Hepatocyte (in vitro differentiated cells): ENCODE data around the gene DLX5. TPM values are rescaled to one million over a fixed set of nuclear protein-coding genes. Genes with fewer than 3 reads are reported as not detected.

Experiments used
- DNase-seq: peaks from one replicate; pipeline ENCODE4 v3.0.0-alpha.2; 2016; ENCODE audit warnings: low spot score
- H2AFZ ChIP-seq: fragments of 200-600 bp; sonication (generic); 2 replicates; pipeline ENCODE4 v1.6.0; 2016; ENCODE audit warnings: antibody characterized with exemption, mild to moderate bottlenecking
- H3K27ac ChIP-seq: fragments of 200-600 bp; sonication (generic); 2 replicates; pipeline ENCODE4 v1.5.1; 2016; ENCODE audit warnings: mild to moderate bottlenecking
- H3K27me3 ChIP-seq: fragments of 200-600 bp; sonication (generic); 2 replicates; pipeline ENCODE4 v1.6.1; 2016
- H3K36me3 ChIP-seq: fragments of 200-600 bp; sonication (generic); replicated peaks from 2 replicates; pipeline ENCODE4 v1.5.1; 2016; ENCODE audit warnings: low read depth; ENCODE audit not compliant: insufficient read depth
- H3K4me1 ChIP-seq: fragments of 200-600 bp; sonication (generic); 2 replicates; pipeline ENCODE4 v1.5.1; 2016; ENCODE audit warnings: mild to moderate bottlenecking, moderate library complexity; ENCODE audit not compliant: insufficient read depth
- H3K4me2 ChIP-seq: fragments of 200-600 bp; sonication (generic); 2 replicates; pipeline ENCODE4 v1.6.0; 2016
- H3K4me3 ChIP-seq: fragments of 200-600 bp; sonication (generic); 2 replicates; pipeline ENCODE4 v1.5.1; 2016; ENCODE audit warnings: mild to moderate bottlenecking
- H3K79me2 ChIP-seq: fragments of 200-600 bp; sonication (generic); 2 replicates; pipeline ENCODE4 v1.6.0; 2017; ENCODE audit warnings: mild to moderate bottlenecking
- H3K9me2 ChIP-seq: fragments of 200-600 bp; sonication (generic); replicated peaks from 2 replicates; pipeline ENCODE4 v1.6.0; 2017; ENCODE audit warnings: mild to moderate bottlenecking; ENCODE audit not compliant: insufficient read depth
- H3K9me3 ChIP-seq: fragments of 200-600 bp; sonication (generic); 2 replicates; pipeline ENCODE4 v1.5.1; 2016; ENCODE audit warnings: low read depth, mild to moderate bottlenecking
- H4K20me1 ChIP-seq: fragments of 200-600 bp; sonication (generic); 2 replicates; pipeline ENCODE4 v1.6.0; 2016; ENCODE audit warnings: mild to moderate bottlenecking; ENCODE audit not compliant: insufficient read depth, poor library complexity, severe bottlenecking
- CTCF ChIP-seq: fragments of 200-600 bp; sonication (generic); IDR thresholded peaks from 2 replicates; pipeline ENCODE4 v1.5.1; 2016; ENCODE audit warnings: antibody characterized with exemption, mild to moderate bottlenecking; ENCODE audit not compliant: poor library complexity
- EZH2 ChIP-seq: fragments of 200-600 bp; sonication (generic); IDR thresholded peaks from 2 replicates; pipeline ENCODE4 v1.6.1; 2016; ENCODE audit warnings: antibody characterized with exemption, mild to moderate bottlenecking, borderline replicate concordance
- EZH2phosphoT487 ChIP-seq: fragments of 200-600 bp; sonication (generic); IDR thresholded peaks from one replicate; pipeline ENCODE4 v1.6.1; 2018; ENCODE audit warnings: antibody characterized with exemption, mild to moderate bottlenecking, low read depth, moderate library complexity; ENCODE audit not compliant: unreplicated experiment, severe bottlenecking
- WGBS: methylation state at CpG from one replicate; pipeline ENCODE4 v1.1.6; 2016; ENCODE audit warnings: low lambda C conversion rate; ENCODE audit errors: missing lambda C conversion rate; 5-methylcytosine and 5-hydroxymethylcytosine counted together
- polyA plus RNA-seq: library from polyadenylated mRNA; unstranded; fragments of >200 nt; fragmentation: Nextera tagmentation; extraction: Ambion mirVana; gene quantifications from 2 replicates; pipeline ENCODE4 v1.2.1, GENCODE V29; 2016
- total RNA-seq: library from RNA; depleted of rRNA; stranded (reverse); fragments of >200 nt; gene quantifications from 2 replicates; pipeline ENCODE4 v1.2.3, GENCODE V29; 2014

DLX5 gene
- total and polyA plus RNA-seq, 2 experiments from 2014 or later: 5.0 to 22.1 TPM

GRCh38 chr7:96997512-96998032 is 27.1 kb downstream of the DLX5 start:
- WGBS: 13% methylated on average over 23 of the region's 23 CpGs
- no peak overlapping the region for H2AFZ ChIP-seq
- DNase-seq: no peak
- H3K9me3 ChIP-seq: no peaks in the 10 kb centered on the region
- H3K4me2 ChIP-seq: peak overlapping the region; percentile 43
- TF ChIP-seq EZH2phosphoT487 (peak; percentile 21), EZH2 (peak; percentile 59), CTCF (no peak)
- peaks cover 99% of the 10 kb centered on the region for H3K27me3 ChIP-seq
- no peak overlapping the region for H3K4me3 ChIP-seq
- no peaks in the 10 kb centered on the region for H4K20me1 ChIP-seq
- no peak overlapping the region for H3K27ac ChIP-seq
- H3K9me2 ChIP-seq: no peaks in the 10 kb centered on the region
- no peaks in the 10 kb centered on the region for H3K36me3 ChIP-seq
- H3K4me1 ChIP-seq: no peaks in the 10 kb centered on the region
- no peaks in the 10 kb centered on the region for H3K79me2 ChIP-seq

GRCh38 chr7:96996958-96997511 is 27.6 kb downstream of the DLX5 start:
- WGBS: 18% methylated on average over 14 of the region's 14 CpGs
- Histone ChIP-seq H3K27me3 (peaks cover 99% of the 10 kb centered on the region), H3K79me2 (no peaks in the 10 kb centered on the region), H2AFZ (no peak overlapping the region), H3K27ac (no peak overlapping the region), H4K20me1 (no peaks in the 10 kb centered on the region), H3K4me1 (peaks cover 5% of the 10 kb centered on the region), H3K4me2 (peak overlapping the region; percentile 43), H3K36me3 (no peaks in the 10 kb centered on the region), H3K4me3 (no peak overlapping the region), H3K9me2 (no peaks in the 10 kb centered on the region), H3K9me3 (no peaks in the 10 kb centered on the region)
- TF ChIP-seq EZH2phosphoT487 (no peak), EZH2 (peak; percentile 58)
- DNase-seq: no peak

GRCh38 chr7:96996111-96996957 is 28.3 kb downstream of the DLX5 start:
- no peaks in the 10 kb centered on the region for H3K36me3 ChIP-seq
- peaks cover 99% of the 10 kb centered on the region for H3K27me3 ChIP-seq
- H3K27ac ChIP-seq: no peak overlapping the region
- H3K4me3 ChIP-seq: no peak overlapping the region
- H3K4me1 ChIP-seq: peaks cover 5% of the 10 kb centered on the region
- H3K79me2 ChIP-seq: no peaks in the 10 kb centered on the region
- peak overlapping the region; percentile 43 for H3K4me2 ChIP-seq
- TF ChIP-seq EZH2phosphoT487: peak; percentile 77
- no peak for TF ChIP-seq CTCF
- TF ChIP-seq EZH2: peak; percentile 5
- DNase-seq: no peak
- 6% methylated on average over 32 of the region's 32 CpGs for WGBS
- no peaks in the 10 kb centered on the region for H3K9me3 ChIP-seq
- no peaks in the 10 kb centered on the region for H4K20me1 ChIP-seq
- no peaks in the 10 kb centered on the region for H3K9me2 ChIP-seq
- H2AFZ ChIP-seq: no peak overlapping the region
